Measurements from ENCODE around the gene TAS1R1. TPM values are rescaled to one million over a fixed set of nuclear protein-coding genes. Genes with fewer than 3 reads are reported as not detected.
A peak's percentile ranks its signal among the peaks of the same experiment; 100 is the strongest.

The TAS1R1 gene
- total RNA-seq, 4 donors from 2014 or later = not detected

- H3K27me3 ChIP-seq = no peaks in the 10 kb centered on the region
- H3K27ac ChIP-seq = peak overlapping the region in 2 of 3 donors; percentile 5 to 53
- no peak overlapping the region for H3K4me3 ChIP-seq (replicated peaks in 1 of 3)
- peaks cover 20 to 24% of the 10 kb centered on the region in 2 donors for H3K4me1 ChIP-seq
- intact Hi-C loops (cut with DNase I) = no loop called here
- no peaks in the 10 kb centered on the region for H3K9me3 ChIP-seq
- no peak for TF ChIP-seq POLR2A (IDR thresholded peaks at IDR 0.05)
- TF ChIP-seq CTCF (IDR thresholded peaks at IDR 0.05) = no peak
- H3K36me3 ChIP-seq = peaks cover 27 to 37% of the 10 kb centered on the region in 2 donors
- no peak for DNase-seq
- 81 to 82% methylated on average over 23 of the region's 25 CpGs for WGBS, 2 donors
Measured at GRCh38 chr1:6588128-6588892, 33.2 kb downstream of the TAS1R1 start.

- H3K4me3 ChIP-seq (replicated peaks in 1 of 3) = no peak overlapping the region
- TF ChIP-seq CTCF (IDR thresholded peaks at IDR 0.05) (no peak), POLR2A (IDR thresholded peaks at IDR 0.05) (no peak)
- intact Hi-C loops (cut with DNase I) = no loop called here
- H3K27me3 ChIP-seq = no peaks in the 10 kb centered on the region
- H3K27ac ChIP-seq = no peak overlapping the region
- no peak for DNase-seq
- H3K36me3 ChIP-seq = peaks cover 34 to 44% of the 10 kb centered on the region in 2 donors
- WGBS, 2 donors = 91 to 93% methylated on average over 15 to 23 of the region's 24 CpGs
- H3K9me3 ChIP-seq = no peaks in the 10 kb centered on the region
- H3K4me1 ChIP-seq = peaks cover 20 to 24% of the 10 kb centered on the region in 2 donors
Measured at GRCh38 chr1:6588893-6589520, 33.9 kb downstream of the TAS1R1 start.

- Histone ChIP-seq H3K9me3 (no peaks in the 10 kb centered on the region), H3K27me3 (no peaks in the 10 kb centered on the region), H3K36me3 (peaks cover 45 to 54% of the 10 kb centered on the region in 2 donors), H3K4me1 (peaks cover 20 to 24% of the 10 kb centered on the region in 2 donors), H3K4me3 (replicated peaks in 1 of 3) (no peak overlapping the region), H3K27ac (no peak overlapping the region)
- intact Hi-C loops (cut with DNase I) = no loop called here
- DNase-seq = no peak
- TF ChIP-seq CTCF (IDR thresholded peaks at IDR 0.05) = no peak
- no peak for TF ChIP-seq POLR2A (IDR thresholded peaks at IDR 0.05)
- 81 to 95% methylated on average over 3 to 7 of the region's 7 CpGs for WGBS, 2 donors
Measured at GRCh38 chr1:6590046-6590445, 34.9 kb downstream of the TAS1R1 start.

GRCh38 chr1:6591222-6591621 is 36.1 kb downstream of the TAS1R1 start:
- intact Hi-C loops (cut with DNase I) = no loop called here
- no peaks in the 10 kb centered on the region for H3K9me3 ChIP-seq
- peaks cover 10 to 18% of the 10 kb centered on the region in 2 donors for H3K4me1 ChIP-seq
- no peak overlapping the region for H3K27ac ChIP-seq
- no peak for DNase-seq
- no peaks in the 10 kb centered on the region for H3K27me3 ChIP-seq
- no peak overlapping the region for H3K4me3 ChIP-seq (replicated peaks in 1 of 3)
- no peak for TF ChIP-seq POLR2A (IDR thresholded peaks at IDR 0.05)
- no peak for TF ChIP-seq CTCF (IDR thresholded peaks at IDR 0.05)
- 88 to 91% methylated on average over 8 to 13 of the region's 13 CpGs for WGBS, 2 donors
- H3K36me3 ChIP-seq = peaks cover 48 to 64% of the 10 kb centered on the region in 2 donors

- Histone ChIP-seq H3K27ac (no peak overlapping the region), H3K27me3 (no peaks in the 10 kb centered on the region), H3K4me1 (peaks cover 10 to 17% of the 10 kb centered on the region in 2 donors), H3K36me3 (peaks cover 50 to 66% of the 10 kb centered on the region in 2 donors), H3K4me3 (replicated peaks in 1 of 3) (no peak overlapping the region), H3K9me3 (no peaks in the 10 kb centered on the region)
- TF ChIP-seq CTCF (IDR thresholded peaks at IDR 0.05) (no peak), POLR2A (IDR thresholded peaks at IDR 0.05) (no peak)
- intact Hi-C loops (cut with DNase I) = no loop called here
- no peak for DNase-seq
- 83 to 87% methylated on average over 6 of the region's 6 CpGs for WGBS, 2 donors
Measured at GRCh38 chr1:6591644-6592043, 36.5 kb downstream of the TAS1R1 start.
